ENCODE measurements around the gene ZNRF4.
A peak's percentile ranks its signal among the peaks of the same experiment; 100 is the strongest.

The ZNRF4 gene

DNA sequence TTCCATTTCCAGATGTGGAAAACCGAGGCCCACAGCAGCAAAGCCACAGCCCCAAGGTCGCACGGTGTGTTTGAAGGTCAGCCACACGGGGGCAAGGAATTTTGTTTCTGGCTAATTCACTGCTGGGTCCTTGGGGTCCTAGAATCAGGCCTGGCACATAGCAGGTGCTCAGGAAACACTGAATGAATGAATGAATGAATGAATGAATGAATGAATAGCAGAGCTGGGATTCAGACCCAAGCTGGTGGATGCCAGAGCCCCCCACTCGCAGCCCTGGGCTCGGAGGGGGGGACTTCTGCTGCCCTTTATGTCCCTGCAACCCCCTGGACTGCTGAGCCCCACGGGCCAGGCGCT, 37.0 kb downstream of the ZNRF4 start:
- TF ChIP-seq ZIC2 (tag by site-specific recombination; IDR thresholded peaks at IDR 0.05) (no peak), ZNF24 (tag by site-specific recombination; IDR thresholded peaks at IDR 0.05) (0 out of 2 replicates have a peak, but pooled peaks have one; percentile 31)
- Histone ChIP-seq H3K36me3 (ENCODE audit: control insufficient read depth in 2 of 2, insufficient read depth in 1 of 2, low read length in 2 of 2) (no peaks in the 10 kb centered on the region), H3K4me1 (ENCODE audit: control insufficient read depth, insufficient read depth, low read length) (no peaks in the 10 kb centered on the region), H3K4me3 (ENCODE audit: low read depth, low read length) (no peak overlapping the region), H3K27ac (ENCODE audit: extremely low read depth, low read depth, low read length) (no peak overlapping the region), H3K9me3 (ENCODE audit: control insufficient read depth, insufficient read depth, low read depth, low read length) (no peaks in the 10 kb centered on the region)
- ChIA-PET POLR2A (no interaction called here), CTCF (interaction anchor here (0.7 to 2.1 kb wide), 2 partner anchors 11 to 633 kb away, joined by 3 to 6 read pairs; no protein-coding TSS in a partner anchor)

DNA sequence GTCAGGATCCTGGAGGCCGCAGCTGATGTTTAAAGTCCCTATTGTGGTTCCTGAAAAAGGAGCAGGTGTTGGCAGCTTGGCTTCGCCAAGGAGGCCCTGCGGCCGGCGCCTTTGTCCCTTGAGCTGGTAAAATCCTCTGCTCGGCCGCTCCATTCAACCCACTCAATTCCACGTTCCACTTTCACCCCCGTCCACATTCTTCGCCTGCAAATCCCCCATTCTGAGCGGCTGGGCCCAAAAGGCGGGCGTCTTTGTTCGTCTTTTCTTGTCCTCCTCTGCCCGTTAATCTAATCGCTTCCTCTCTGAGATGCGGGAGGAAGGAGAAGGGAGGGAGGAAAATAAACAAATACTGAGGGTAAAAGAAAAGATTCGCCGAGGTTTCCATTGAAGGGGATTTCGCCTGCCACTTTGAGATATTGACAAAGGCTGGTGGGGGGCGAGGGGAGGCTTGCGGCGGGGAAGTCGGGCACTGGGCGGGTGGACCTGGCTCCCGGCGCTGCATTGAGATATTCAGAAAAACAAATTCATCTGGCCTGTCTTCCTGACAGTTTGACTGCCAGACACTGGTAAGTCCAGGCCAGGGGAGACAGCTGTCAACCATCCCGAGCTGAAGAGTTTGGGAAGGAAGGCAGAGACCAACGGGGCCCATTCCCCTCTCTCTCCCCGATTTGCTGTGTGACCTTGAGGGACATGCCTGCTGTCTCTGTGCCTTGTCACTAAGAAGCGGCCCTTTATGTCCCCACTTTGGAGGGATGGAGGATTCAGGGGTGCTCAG, 37.6 kb downstream of the ZNRF4 start:
- peak; percentile 66; the same call in 1 of the 2 replicates for TF ChIP-seq ZNF768 (tag by site-specific recombination; IDR thresholded peaks at IDR 0.05)
- no peak for TF ChIP-seq ZFP3 (tag by site-specific recombination; IDR thresholded peaks at IDR 0.05; ENCODE audit: low read depth)
- TF ChIP-seq ZNF664 (tag by site-specific recombination; IDR thresholded peaks at IDR 0.05): peak; percentile 27; the same call in 1 of the 2 replicates
- Histone ChIP-seq H3K9me3 (ENCODE audit: control insufficient read depth, insufficient read depth, low read depth, low read length) (no peaks in the 10 kb centered on the region), H3K4me1 (ENCODE audit: control insufficient read depth, insufficient read depth, low read length) (no peaks in the 10 kb centered on the region), H3K27ac (ENCODE audit: extremely low read depth, low read depth, low read length) (no peak overlapping the region), H3K36me3 (ENCODE audit: control insufficient read depth in 2 of 2, insufficient read depth in 1 of 2, low read length in 2 of 2) (no peaks in the 10 kb centered on the region), H3K4me3 (ENCODE audit: low read depth, low read length) (no peak overlapping the region)
- ChIA-PET CTCF (interaction anchor here (0.6 to 2.1 kb wide), 4 partner anchors 11 to 1226 kb away, joined by 3 to 6 read pairs (median 4); no protein-coding TSS in a partner anchor), POLR2A (no interaction called here)

DNA sequence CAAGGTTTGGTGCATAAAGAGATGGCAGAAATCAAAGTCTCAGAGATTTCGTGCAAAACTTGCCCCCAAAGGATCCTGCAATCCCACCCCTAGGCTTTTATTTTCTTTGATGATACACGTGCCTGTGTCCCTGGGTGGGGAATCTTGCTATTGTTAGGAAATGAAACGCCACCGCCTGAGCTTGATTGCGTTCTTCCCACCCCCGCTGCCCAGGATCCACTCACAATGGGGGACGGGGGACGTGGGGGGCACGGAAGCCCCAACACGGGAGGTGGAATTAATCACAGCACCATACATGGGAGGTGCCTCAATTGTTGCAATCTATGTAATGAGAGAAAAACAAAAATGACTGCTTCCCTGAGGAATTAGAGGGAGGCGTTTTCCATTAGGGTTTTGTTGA, 39.6 kb downstream of the ZNRF4 start:
- Histone ChIP-seq H3K9me3 (ENCODE audit: control insufficient read depth, insufficient read depth, low read depth, low read length) (no peaks in the 10 kb centered on the region), H3K4me3 (ENCODE audit: low read depth, low read length) (no peak overlapping the region), H3K36me3 (ENCODE audit: control insufficient read depth in 2 of 2, insufficient read depth in 1 of 2, low read length in 2 of 2) (no peaks in the 10 kb centered on the region), H3K4me1 (ENCODE audit: control insufficient read depth, insufficient read depth, low read length) (no peaks in the 10 kb centered on the region), H3K27ac (ENCODE audit: extremely low read depth, low read depth, low read length) (no peak overlapping the region)
- TF ChIP-seq ZNF174 (tag by site-specific recombination; IDR thresholded peaks at IDR 0.05) (no peak), KLF7 (tag by site-specific recombination; IDR thresholded peaks at IDR 0.05; ENCODE audit: borderline replicate concordance) (no peak), KLF1 (tag by site-specific recombination; IDR thresholded peaks at IDR 0.05) (no peak), ZNF830 (tag by site-specific recombination; IDR thresholded peaks at IDR 0.05; ENCODE audit: low read depth) (no peak), ZNF629 (tag by site-specific recombination; IDR thresholded peaks at IDR 0.05) (no peak), ZNF837 (tag by site-specific recombination; IDR thresholded peaks at IDR 0.05) (no peak), KLF8 (tag by site-specific recombination; IDR thresholded peaks at IDR 0.05) (no peak), MYNN (tag by site-specific recombination; IDR thresholded peaks at IDR 0.05; ENCODE audit: borderline replicate concordance) (no peak), WT1 (tag by site-specific recombination; IDR thresholded peaks at IDR 0.05) (no peak), ZNF175 (tag by site-specific recombination; IDR thresholded peaks at IDR 0.05) (no peak), ZNF202 (tag by site-specific recombination; IDR thresholded peaks at IDR 0.05; ENCODE audit: borderline replicate concordance) (no peak), ZNF239 (tag by site-specific recombination; IDR thresholded peaks at IDR 0.05) (no peak), ZNF266 (tag by site-specific recombination; IDR thresholded peaks at IDR 0.05; ENCODE audit: low read depth) (no peak), ZNF155 (tag by site-specific recombination; IDR thresholded peaks at IDR 0.05) (no peak), ZNF768 (tag by site-specific recombination; IDR thresholded peaks at IDR 0.05) (no peak)
- TF ChIP-seq, protein P1, sequence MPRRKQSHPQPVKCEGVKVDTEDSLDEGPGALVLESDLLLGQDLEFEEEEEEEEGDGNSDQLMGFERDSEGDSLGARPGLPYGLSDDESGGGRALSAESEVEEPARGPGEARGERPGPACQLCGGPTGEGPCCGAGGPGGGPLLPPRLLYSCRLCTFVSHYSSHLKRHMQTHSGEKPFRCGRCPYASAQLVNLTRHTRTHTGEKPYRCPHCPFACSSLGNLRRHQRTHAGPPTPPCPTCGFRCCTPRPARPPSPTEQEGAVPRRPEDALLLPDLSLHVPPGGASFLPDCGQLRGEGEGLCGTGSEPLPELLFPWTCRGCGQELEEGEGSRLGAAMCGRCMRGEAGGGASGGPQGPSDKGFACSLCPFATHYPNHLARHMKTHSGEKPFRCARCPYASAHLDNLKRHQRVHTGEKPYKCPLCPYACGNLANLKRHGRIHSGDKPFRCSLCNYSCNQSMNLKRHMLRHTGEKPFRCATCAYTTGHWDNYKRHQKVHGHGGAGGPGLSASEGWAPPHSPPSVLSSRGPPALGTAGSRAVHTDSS (tag by site-specific recombination; IDR thresholded peaks at IDR 0.05): no peak
- TF ChIP-seq, protein P2, sequence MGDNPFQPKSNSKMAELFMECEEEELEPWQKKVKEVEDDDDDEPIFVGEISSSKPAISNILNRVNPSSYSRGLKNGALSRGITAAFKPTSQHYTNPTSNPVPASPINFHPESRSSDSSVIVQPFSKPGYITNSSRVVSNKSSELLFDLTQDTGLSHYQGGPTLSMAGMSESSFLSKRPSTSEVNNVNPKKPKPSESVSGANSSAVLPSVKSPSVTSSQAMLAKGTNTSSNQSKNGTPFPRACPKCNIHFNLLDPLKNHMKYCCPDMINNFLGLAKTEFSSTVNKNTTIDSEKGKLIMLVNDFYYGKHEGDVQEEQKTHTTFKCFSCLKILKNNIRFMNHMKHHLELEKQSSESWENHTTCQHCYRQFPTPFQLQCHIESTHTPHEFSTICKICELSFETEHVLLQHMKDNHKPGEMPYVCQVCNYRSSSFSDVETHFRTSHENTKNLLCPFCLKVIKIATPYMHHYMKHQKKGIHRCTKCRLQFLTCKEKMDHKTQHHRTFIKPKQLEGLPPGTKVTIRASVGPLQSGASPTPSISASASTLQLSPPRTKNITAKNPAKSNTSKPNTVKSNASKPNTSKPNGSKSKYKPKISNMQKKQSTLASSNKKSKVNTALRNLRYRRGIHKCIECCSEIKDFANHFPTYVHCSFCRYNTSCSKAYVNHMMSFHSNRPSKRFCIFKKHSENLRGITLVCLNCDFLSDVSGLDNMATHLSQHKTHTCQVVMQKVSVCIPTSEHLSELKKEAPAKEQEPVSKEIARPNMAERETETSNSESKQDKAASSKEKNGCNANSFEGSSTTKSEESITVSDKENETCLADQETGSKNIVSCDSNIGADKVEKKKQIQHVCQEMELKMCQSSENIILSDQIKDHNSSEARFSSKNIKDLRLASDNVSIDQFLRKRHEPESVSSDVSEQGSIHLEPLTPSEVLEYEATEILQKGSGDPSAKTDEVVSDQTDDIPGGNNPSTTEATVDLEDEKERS (tag by site-specific recombination; IDR thresholded peaks at IDR 0.05): no peak
- POLR2A ChIA-PET: no interaction called here
- CTCF ChIA-PET: interaction anchor here (0.6 kb wide), 1 partner anchor 62 kb away, joined by 5 read pairs; no protein-coding TSS in a partner anchor

Data from HEK293 (cell line).